ENCODE data around the gene UNC93B1.

UNC93B1 gene, protein sequence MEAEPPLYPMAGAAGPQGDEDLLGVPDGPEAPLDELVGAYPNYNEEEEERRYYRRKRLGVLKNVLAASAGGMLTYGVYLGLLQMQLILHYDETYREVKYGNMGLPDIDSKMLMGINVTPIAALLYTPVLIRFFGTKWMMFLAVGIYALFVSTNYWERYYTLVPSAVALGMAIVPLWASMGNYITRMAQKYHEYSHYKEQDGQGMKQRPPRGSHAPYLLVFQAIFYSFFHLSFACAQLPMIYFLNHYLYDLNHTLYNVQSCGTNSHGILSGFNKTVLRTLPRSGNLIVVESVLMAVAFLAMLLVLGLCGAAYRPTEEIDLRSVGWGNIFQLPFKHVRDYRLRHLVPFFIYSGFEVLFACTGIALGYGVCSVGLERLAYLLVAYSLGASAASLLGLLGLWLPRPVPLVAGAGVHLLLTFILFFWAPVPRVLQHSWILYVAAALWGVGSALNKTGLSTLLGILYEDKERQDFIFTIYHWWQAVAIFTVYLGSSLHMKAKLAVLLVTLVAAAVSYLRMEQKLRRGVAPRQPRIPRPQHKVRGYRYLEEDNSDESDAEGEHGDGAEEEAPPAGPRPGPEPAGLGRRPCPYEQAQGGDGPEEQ

DNA sequence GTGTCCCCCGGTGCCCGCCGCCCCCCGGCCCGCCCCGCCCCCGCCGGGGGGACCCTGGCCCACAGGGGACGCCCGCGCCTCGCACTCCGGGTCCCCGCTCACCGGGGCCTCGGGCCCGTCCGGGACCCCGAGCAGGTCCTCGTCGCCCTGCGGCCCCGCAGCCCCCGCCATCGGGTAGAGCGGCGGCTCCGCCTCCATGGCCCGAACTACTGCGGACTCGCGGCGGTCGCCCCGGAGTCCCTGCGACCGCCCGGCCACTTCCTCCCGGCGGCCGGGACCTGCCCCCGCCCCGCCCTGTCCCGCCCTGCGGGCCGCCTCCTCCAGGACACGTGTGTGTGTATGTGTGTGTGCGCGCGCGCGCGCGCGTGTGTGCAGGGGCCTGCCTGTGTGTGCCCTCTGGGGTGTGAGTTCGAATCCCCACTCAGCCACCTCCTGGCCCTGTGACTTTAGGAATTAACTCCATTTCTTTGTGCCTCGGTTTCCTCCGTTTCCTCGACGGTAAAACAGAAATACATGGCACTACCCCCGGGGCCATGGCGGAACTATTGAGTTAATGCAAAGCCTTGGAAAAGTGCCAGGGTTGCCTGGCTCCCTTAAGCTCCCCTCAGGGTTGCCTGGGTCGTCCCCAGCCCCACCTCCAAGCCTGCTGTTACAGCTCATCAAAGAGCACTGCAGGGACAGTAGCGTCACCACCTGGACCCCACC lies at the start of gene UNC93B1:
UNC93B1 (minus strand) TSS at position 252 of the 705 bp plus-strand sequence; CDS start at position 198, 54 bp downstream.
- peak; percentile 92 for DNase-seq

DNA sequence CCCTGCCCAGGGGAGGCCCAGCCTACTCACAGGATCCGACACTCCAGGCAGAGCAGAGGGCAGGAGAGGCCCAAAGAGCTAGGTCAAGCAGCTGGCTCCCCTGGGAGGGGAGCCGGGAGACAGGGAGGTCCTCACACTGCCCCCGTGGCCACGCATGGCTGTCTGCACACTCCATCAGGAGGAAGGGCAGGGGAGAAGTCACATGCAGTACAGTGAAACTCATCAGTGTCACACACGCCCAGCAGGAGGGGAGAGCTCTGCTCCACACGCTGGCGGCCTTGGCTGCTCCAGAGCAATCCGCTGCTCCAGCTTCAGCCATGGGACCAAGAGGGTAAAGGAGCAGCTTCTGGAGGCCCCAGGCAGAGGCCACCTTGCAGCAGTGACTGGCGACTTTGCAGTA lies 49.2 kb upstream of the UNC93B1 start:
- no peak for DNase-seq

DNA sequence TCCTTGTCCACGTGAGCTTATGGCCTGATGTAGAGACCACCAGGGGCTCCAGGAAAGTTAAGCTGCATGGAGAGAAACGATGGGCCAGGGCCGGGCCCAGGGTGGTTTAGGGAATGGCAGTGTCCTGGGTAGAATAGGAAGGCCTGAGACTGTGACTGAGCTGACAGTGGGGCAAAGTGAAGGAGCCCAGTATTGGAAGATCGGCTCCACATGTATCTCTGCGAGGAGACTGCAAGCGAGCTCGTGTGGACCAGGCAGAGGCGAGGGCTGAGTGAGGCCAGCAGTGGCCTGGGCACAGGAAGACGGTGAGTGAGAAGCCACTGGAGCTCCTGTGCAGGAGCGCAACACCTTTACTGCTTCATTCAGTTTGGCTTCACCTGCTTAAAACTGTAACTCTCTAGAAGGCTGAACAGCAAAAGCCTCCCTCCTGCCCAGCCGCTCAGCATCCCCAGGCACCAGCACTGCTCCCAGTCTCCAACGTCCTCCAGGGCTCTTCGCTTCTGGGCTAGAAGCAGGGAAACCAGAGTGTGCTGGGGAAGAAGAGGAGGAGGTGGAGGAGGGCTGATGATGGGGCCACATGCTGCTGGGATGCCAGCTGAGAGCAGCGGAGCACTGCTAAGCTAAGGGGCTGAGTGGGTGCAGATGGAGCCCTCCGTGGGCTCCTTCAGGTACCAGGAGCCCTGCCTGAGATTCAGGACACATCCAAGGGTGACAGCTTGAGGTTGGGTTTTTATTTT lies 48.4 kb upstream of the UNC93B1 start:
- DNase-seq = no peak

DNA sequence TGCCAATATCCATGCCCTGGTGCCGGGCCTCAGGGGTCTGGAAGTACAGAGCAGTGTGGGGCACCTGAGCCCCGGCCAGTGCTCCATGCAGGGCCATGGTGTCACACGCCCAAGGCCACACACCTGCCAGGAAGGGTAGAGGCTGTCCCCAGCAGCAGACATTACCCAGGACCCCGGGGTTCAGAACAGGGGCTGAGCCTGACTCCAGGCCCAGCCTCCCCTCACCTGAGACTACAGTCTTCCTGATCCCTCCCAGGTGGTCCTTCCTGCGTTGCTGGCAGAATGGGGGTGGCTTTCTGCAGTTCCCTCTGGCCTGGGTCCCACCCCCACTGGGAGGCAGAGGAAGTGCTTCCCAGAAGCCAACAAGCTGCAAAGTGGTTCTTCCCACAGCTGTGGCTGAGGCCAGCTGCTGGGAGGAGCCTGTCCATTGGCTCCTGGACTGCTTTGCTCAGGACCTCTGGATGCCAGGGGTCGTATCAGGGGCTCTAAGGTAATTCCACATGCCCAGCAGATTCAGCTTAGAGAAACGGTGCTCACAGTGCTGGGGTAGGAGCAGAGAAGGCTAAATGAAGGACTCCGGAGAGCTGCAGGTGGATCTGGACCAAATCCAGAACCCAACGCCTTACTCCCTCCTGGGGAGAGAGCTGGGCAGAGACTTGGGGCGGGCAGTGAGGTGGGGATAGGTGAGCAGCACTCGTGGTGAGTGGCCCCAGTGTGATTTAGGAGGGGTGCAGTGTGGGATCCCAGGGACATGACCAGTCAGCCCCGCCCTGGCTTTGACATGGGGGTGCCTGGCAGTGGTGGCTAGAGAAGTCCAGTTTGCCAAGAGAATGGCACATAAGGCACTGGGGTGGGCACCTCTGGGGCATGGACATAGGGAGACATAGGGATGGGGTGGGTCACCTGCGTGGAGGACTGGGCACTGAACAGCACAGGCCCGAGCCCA lies 47.6 kb upstream of the UNC93B1 start:
- no peak for DNase-seq

DNA sequence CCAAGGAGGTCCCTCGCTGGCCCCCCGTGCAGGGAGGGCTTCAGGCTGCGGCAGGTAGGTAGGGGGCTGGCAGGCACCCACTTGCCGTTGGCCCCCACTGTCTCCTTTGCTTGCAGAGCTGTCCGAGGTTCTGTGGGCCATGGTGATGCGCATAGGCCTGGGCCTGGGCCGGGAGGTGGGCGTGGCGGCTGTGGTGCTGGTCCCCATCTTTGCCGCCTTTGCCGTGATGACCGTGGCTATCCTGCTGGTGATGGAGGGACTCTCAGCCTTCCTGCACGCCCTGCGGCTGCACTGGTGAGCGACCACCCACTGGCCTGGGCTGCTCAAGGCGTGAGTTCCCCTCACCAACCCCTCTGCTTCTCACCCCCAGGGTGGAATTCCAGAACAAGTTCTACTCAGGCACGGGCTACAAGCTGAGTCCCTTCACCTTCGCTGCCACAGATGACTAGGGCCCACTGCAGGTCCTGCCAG lies 46.5 kb upstream of the UNC93B1 start:
- no peak for DNase-seq

DNA sequence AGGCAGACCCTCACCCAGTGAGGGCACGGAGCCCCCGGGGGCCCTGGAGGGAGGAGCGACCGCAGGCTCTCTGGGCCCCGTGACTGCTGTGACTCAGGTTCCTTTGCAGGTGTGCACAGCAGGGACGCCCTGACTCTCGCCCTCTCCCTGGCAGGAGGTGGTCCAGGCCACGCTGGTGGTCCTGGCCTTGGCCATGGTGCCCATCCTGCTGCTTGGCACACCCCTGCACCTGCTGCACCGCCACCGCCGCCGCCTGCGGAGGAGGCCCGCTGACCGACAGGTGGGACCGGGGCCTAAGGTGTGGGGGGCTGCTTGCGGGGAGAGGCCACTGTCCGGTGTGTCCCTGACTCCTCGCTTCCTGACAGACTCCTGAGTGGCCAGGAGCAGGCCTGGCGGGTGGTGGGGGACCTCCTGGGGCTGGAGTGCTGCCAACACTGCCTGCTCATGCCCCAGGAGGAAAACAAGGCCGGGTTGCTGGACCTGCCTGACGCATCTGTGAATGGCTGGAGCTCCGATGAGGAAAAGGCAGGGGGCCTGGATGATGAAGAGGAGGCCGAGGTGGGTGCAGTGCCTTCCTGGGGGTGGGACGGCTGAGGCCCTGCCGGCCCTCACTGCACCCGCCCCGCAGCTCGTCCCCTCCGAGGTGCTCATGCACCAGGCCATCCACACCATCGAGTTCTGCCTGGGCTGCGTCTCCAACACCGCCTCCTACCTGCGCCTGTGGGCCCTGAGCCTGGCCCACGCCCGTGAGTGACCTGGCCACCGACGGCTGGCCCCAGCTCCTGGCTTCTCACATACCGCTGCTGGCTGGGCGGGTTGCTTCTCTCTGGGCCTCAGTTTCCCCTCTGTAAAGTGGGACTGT lies 45.8 kb upstream of the UNC93B1 start:
- DNase-seq = no peak

DNA sequence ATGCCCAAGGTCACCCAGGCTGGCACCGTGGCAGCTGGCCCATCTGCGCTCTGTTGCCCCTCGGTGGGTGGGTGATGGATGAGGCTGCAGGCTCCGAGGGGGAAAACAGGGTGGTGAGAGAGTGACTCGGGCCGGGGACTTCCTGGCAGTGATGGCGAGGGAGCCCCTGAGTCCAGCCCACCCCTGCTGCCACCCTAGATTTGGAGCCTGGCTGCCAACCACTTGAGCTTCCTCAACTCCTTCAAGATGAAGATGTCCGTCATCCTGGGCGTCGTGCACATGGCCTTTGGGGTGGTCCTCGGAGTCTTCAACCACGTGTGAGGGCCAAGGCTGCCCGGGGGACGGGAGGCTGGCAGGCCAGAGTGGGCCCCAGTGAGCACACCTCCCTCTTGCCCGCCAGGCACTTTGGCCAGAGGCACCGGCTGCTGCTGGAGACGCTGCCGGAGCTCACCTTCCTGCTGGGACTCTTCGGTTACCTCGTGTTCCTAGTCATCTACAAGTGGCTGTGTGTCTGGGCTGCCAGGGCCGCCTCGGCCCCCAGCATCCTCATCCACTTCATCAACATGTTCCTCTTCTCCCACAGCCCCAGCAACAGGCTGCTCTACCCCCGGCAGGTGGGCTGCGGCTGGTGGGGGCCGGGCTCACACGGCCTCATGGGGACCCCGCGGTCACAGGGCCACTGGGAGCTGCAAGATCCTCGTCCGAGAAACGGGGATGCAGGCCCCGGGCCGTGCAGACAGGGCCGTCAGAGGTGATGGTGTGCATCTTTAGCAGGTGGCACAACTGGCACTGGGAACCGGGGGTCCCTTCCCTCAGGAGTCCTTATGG lies 45.0 kb upstream of the UNC93B1 start:
- no peak for DNase-seq

DNA sequence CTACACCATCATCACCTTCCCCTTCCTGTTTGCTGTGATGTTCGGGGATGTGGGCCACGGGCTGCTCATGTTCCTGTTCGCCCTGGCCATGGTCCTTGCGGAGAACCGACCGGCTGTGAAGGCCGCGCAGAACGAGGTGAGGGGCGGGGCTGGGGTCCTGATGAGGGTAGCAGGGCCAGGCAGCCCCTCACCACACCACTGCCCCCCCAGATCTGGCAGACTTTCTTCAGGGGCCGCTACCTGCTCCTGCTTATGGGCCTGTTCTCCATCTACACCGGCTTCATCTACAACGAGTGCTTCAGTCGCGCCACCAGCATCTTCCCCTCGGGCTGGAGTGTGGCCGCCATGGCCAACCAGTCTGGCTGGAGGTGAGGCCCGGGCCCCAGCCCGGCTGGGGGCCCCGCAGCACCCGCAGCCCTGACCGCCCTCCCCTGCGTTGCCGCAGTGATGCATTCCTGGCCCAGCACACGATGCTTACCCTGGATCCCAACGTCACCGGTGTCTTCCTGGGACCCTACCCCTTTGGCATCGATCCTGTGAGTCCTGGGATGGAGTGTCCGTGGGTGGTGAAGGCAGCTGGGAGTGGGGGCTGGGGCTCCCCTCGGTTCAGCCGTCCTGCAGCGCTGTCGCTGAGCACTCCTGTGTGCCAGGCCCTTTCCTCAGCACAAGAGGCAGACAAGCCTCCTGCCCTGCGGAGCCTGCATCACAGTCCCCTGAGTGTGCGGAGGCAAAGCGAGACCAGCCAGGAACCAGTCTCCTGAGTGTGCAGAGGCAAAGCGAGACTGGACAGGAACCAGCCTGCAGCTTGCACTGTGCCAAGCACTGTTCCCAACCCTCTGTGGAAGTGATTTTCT lies 43.8 kb upstream of the UNC93B1 start:
- no peak for DNase-seq

DNA sequence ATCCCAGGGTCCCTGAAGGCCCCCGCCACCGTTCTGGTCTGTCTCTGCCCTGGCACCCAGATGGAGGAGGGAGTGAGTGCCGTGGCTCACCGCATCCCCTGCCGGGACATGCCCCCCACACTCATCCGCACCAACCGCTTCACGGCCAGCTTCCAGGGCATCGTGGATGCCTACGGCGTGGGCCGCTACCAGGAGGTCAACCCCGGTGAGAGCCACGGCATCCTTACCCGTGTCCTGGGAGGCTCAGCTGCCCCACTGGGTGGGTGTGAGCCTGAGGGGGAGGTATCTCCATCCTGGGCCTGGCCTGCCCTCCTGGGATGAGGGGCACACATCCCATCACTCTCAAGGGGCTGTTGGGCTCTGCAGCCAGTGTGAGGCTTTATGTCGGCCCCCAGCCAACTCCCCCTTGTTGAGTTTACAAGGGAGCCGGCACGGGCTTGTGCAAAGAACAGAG lies 41.0 kb upstream of the UNC93B1 start:
- no peak for DNase-seq

DNA sequence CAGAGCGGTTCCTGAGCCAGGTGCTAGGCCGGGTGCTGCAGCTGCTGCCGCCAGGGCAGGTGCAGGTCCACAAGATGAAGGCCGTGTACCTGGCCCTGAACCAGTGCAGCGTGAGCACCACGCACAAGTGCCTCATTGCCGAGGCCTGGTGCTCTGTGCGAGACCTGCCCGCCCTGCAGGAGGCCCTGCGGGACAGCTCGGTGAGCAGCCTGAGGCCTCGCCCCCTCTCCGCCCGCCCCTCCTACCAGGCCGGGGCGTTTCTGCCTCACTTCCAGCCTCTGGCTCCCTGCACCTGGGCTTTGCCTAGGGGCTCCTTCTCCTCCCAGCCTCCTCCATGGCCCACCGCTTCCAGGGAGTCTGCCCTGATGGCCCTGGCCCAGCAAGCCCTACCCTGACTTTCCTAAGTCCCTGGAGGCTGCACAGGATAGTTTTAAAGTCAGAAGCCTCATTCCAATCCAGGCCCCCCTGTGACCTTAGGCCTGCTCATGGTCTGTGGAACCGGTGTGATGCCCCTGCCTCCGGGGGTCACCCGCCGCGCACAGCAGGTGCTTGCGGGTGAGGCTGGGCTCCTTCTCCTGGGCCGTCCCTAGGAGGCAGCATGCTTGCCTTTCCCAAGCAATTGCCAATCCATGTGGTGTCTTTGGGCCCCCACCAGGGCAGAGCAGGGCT lies 40.4 kb upstream of the UNC93B1 start:
- no peak for DNase-seq

DNA sequence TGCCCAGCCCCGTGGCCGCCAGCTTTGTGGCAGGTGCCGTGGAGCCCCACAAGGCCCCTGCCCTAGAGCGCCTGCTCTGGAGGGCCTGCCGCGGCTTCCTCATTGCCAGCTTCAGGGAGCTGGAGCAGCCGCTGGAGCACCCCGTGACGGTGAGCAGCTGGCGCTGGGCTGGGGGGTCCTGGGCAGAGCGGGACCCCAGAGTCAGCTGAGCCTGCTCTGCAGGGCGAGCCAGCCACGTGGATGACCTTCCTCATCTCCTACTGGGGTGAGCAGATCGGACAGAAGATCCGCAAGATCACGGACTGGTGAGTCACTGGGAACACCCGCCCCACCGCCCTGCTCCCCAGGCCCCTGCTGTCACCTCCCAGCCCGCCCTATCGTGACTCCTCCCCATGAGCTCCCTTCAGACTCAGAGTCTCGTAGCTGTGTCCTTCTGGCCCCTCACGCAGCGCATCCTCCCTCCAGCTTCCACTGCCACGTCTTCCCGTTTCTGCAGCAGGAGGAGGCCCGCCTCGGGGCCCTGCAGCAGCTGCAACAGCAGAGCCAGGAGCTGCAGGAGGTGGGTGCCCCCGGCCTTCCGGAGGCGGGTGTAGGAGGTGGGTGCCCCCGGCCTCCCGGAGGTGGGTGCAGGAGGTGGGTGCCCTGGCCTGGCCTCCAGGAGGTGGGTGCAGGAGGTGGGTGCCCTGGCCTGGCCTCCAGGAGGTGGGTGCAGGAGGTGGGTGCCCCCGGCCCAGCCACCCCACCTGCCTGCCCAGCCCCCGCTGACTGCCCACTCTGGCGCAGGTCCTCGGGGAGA lies 39.6 kb upstream of the UNC93B1 start:
- DNase-seq = no peak

DNA sequence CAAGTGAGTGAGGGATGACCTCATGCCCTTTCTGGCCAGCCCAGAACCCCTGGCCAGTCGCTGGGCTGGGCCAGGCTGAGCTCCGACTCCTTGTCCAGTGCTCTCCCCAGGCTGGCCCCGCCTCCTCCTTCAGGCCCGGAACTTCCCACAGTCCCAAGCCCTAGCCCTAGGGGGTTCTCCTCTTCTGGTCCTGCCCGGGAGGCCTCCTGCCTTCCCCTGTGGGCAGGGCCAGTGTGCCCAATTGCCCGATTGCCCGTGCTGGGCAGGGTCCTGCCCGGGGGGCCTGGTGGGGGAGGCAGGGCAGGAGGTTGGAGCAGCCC lies 39.1 kb upstream of the UNC93B1 start:
- no peak for DNase-seq

DNA sequence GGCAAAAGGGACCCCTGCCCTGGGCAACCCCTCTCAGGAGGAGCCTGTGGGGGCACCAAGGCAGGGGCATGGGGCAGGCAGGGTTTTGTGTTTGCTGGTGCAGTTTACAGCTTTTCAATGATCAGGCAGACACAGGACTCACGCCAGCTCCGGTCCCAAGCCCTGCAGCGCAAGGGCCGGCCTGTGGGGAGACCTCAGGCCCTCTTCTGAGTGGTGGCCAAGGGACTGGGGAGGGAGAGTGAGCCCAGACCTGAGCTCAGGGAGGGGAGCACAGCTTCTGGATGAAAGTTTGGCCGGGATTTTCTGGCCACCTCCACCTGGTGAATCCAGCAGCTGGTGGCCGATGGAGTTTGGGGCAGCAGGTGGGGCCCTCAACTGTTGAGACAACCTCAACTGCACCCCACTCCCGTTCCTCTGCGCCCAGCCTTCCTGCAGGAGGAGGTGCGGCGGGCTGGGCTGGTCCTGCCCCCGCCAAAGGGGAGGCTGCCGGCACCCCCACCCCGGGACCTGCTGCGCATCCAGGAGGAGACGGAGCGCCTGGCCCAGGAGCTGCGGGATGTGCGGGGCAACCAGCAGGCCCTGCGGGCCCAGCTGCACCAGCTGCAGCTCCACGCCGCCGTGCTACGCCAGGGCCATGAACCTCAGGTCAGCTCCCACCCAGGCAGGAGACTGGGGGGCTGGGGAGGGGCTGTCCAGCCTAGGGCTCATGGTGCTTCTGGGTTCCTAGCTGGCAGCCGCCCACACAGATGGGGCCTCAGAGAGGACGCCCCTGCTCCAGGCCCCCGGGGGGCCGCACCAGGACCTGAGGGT lies 38.5 kb upstream of the UNC93B1 start:
- DNase-seq = no peak

DNA sequence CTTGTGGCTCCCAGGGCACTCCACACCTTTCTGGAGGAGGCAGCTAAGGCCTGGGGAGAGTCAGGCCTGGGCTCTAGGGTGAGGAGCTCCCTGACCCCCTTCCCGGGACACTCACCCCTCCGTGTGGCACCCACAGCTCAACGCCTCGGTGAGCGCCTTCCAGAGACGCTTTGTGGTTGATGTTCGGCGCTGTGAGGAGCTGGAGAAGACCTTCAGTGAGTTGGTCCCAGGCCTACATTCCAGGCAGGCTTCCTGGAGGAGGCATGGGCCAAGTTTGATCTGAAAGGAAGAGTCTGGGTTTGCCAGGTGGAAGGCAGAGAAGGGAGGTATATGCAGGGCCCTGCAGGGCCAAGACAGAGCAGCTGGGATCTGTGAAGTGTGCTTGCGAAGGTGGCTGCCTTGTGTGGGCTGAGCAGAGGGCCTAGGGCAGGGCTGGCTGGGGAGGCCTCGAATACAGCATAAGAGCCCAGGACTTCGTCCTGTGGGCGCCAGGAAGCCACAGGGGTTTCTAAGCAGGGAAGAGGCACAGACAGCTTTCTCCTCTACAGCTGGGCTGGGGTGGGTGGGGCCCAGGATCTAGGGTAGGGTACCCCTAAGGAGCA lies 37.8 kb upstream of the UNC93B1 start:
- no peak for DNase-seq

DNA sequence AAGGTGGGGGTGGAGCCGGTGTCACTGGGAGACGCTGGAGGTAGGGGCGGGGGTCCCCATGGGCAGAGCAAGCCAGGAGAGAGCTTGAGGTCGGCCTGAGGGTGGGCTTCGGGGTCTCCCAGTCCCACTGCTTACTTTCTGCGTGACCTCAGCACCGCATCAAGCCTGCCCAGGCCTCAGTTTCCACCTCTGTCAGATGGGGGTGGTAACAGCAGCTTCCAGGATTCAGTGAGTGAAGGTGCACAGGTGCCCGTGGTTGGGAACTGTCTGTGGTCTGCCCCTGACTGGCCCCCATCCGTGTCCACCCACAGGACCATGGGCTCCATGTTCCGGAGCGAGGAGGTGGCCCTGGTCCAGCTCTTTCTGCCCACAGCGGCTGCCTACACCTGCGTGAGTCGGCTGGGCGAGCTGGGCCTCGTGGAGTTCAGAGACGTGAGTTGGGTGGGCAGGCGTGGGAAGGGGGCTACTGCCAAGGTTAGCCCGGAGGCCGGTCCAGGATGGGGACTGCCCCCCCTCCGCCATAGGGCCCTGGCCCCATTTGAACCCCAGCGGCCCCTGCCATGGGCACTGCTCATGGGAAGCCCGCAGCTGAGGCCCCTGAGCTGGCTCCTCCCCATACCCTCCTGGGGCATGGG lies 37.2 kb upstream of the UNC93B1 start:
- DNase-seq = no peak
